Testis (tissue), 2 donors: ENCODE data around the gene EFCAB11.

Experiments used
- POLR2A ChIP-seq: fragments of 450-650 bp; IDR thresholded peaks from one replicate; pipeline ENCODE4 v1.6.1; 2017; ENCODE audit warnings: antibody characterized with exemption, mild to moderate bottlenecking, moderate library complexity
- TF ChIP-seq, protein P1 (sequence below), 3 experiments: fragments of 450-650 bp in 2 of 3; fragments of 200-600 bp in 1 of 3; sonication (generic) in 1 of 3; IDR thresholded peaks; one replicate each; pipeline ENCODE4 v1.5.1; 2016 to 2019; ENCODE audit warnings: antibody characterized with exemption in 3 of 3, mild to moderate bottlenecking in 2 of 3, moderate library complexity in 1 of 3

- TF ChIP-seq, protein P1, sequence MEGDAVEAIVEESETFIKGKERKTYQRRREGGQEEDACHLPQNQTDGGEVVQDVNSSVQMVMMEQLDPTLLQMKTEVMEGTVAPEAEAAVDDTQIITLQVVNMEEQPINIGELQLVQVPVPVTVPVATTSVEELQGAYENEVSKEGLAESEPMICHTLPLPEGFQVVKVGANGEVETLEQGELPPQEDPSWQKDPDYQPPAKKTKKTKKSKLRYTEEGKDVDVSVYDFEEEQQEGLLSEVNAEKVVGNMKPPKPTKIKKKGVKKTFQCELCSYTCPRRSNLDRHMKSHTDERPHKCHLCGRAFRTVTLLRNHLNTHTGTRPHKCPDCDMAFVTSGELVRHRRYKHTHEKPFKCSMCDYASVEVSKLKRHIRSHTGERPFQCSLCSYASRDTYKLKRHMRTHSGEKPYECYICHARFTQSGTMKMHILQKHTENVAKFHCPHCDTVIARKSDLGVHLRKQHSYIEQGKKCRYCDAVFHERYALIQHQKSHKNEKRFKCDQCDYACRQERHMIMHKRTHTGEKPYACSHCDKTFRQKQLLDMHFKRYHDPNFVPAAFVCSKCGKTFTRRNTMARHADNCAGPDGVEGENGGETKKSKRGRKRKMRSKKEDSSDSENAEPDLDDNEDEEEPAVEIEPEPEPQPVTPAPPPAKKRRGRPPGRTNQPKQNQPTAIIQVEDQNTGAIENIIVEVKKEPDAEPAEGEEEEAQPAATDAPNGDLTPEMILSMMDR (IDR thresholded peaks at IDR 0.05) = no peak
- TF ChIP-seq POLR2A = no peak
Observed at GRCh38 chr14:90003526-90004307, 49.2 kb upstream of the EFCAB11 start.
